Esophagus squamous epithelium (tissue), 5 donors: ENCODE results near the gene CACNA1F. TPM values are rescaled to one million over a fixed set of nuclear protein-coding genes. Genes with fewer than 3 reads are reported as not detected.

Experiments
- DNase-seq: peaks from one replicate; lab custom pipeline; 2025; lab: John Stamatoyannopoulos, UW
- H3K27ac ChIP-seq, 4 donors: fragments of 200-600 bp; sonication (generic); one replicate each; pipeline ENCODE4 v1.5.1; 2016 to 2019; ENCODE audit warnings: mild to moderate bottlenecking in 1 of 4
- H3K27me3 ChIP-seq, 4 donors: fragments of 200-600 bp; sonication (generic); 1 replicate in 3 of 4; 2 replicates in 1 of 4; pipeline versions ENCODE4 v1.5.1 to v1.6.0; 2017 to 2021; ENCODE audit warnings: antibody characterized with exemption in 1 of 4
- H3K36me3 ChIP-seq, 3 donors: fragments of 200-600 bp; sonication (generic); one replicate each; pipeline ENCODE4 v1.5.1; 2016 to 2019
- H3K4me1 ChIP-seq, 3 donors: fragments of 200-600 bp; sonication (generic); one replicate each; pipeline ENCODE4 v1.5.1; 2017 to 2019
- H3K4me3 ChIP-seq, 4 donors: fragments of 200-600 bp; sonication (generic); 1 replicate in 3 of 4; 2 replicates in 1 of 4; pipeline ENCODE4 v1.5.1; 2016 to 2019; ENCODE audit warnings: mild to moderate bottlenecking in 2 of 4, moderate library complexity in 1 of 4
- H3K9me3 ChIP-seq, 3 donors: fragments of 200-600 bp; sonication (generic); one replicate each; pipeline ENCODE4 v1.5.1; 2016 to 2019
- POLR2A ChIP-seq, 4 donors: fragments of 450-650 bp; IDR thresholded peaks; one replicate each; pipeline ENCODE4 v1.6.1; 2017; ENCODE audit warnings: antibody characterized with exemption in 4 of 4, mild to moderate bottlenecking in 4 of 4, moderate library complexity in 3 of 4
- WGBS, 2 donors: methylation state at CpG; one replicate each; pipeline ENCODE4 v1.1.5; 2018; 5-methylcytosine and 5-hydroxymethylcytosine counted together
- intact Hi-C: fragments of 100-400 bp; cut with DNase I; formaldehyde crosslinking; loops from one replicate; pipeline ENCODE4 v1.15.0; 2022
- total RNA-seq, 4 donors: library from RNA; depleted of rRNA; stranded (reverse); fragments of >200 nt; gene quantifications; one replicate each; pipeline ENCODE4 v1.1.0, GENCODE V29; 2016
- TF ChIP-seq, protein P1 (sequence below), 6 experiments: fragments of 450-650 bp in 4 of 6; fragments of 200-600 bp in 2 of 6; sonication (generic) in 2 of 6; IDR thresholded peaks; one replicate each; pipeline ENCODE4 v1.5.1; 2016 to 2019; ENCODE audit warnings: antibody characterized with exemption in 6 of 6, mild to moderate bottlenecking in 4 of 6, moderate library complexity in 4 of 6
- donor health status: DM: yes; HTN: yes; CAD: no.

CACNA1F gene
- total RNA-seq, 4 donors from 2014 or later = 0.38 TPM; not detected in 3

DNA sequence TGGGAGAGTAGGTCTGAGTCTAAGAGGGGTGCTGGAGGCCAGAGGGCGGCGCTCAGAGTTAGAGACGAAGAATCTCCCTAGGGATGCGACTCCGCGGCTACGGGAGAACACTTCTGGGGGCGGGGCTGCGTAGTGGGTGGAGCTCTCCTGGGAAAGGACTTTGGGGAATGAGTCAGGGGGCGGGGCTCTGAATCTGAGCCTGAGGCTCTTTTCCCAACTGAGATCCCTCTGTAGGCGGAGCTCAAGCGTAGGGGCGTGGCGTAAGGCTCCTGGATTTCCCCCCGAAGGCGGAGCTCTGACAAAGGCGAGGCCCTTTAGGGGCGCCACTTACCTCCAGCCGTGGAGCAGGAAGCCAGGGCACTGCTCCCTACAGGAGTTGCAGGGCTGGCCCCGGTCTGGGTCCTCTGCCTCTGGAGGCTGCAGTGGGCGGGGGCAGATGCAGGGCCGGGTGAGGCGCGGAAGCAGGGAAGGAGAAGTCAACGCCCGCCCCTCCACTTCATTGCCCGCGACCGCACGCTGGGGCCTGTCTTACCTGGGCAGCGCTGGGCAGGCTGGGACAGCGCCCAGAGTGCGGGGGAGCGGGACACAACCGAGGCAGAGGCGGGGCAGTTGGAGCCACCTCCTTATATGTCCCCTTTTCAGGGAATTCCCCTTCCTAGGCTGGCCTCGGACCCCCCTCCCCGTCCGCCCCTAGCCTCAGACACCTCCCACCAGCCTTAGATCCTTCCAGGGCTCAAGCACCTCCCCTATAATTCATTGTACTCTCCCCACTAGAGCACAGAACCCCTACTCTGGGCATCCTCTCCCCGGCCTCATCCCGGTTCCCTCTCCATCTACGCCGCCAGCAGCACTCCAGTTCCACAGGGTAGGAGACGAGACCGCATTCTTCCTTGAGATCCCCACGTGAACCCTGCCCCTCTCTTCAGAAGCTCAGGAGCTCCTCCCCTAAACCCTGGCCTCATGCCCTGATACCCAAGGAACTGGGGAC, 48.6 kb downstream of the CACNA1F start:
- no peaks in the 10 kb centered on the region for H3K27me3 ChIP-seq
- H3K4me3 ChIP-seq = peak overlapping the region; percentile 49 to 75 (median 59)
- peaks cover 0 to 56% (median 5%) of the 10 kb centered on the region in 3 donors for H3K4me1 ChIP-seq
- TF ChIP-seq, protein P1, sequence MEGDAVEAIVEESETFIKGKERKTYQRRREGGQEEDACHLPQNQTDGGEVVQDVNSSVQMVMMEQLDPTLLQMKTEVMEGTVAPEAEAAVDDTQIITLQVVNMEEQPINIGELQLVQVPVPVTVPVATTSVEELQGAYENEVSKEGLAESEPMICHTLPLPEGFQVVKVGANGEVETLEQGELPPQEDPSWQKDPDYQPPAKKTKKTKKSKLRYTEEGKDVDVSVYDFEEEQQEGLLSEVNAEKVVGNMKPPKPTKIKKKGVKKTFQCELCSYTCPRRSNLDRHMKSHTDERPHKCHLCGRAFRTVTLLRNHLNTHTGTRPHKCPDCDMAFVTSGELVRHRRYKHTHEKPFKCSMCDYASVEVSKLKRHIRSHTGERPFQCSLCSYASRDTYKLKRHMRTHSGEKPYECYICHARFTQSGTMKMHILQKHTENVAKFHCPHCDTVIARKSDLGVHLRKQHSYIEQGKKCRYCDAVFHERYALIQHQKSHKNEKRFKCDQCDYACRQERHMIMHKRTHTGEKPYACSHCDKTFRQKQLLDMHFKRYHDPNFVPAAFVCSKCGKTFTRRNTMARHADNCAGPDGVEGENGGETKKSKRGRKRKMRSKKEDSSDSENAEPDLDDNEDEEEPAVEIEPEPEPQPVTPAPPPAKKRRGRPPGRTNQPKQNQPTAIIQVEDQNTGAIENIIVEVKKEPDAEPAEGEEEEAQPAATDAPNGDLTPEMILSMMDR (IDR thresholded peaks at IDR 0.05) = no peak
- peak in 3 of 4 donors; percentile 22 to 64 (median 31) for TF ChIP-seq POLR2A (IDR thresholded peaks at IDR 0.05)
- intact Hi-C loops = no loop called here
- peaks cover 0 to 38% (median 6%) of the 10 kb centered on the region in 3 donors for H3K36me3 ChIP-seq
- 57% methylated on average over 27 of the region's 46 CpGs; no CpG with 5 or more reads in 1 of the 2 donors for WGBS, 2 donors
- DNase-seq = no peak
- H3K27ac ChIP-seq = peak overlapping the region; percentile 85 to 92 (median 89)
- H3K9me3 ChIP-seq = no peaks in the 10 kb centered on the region

DNA sequence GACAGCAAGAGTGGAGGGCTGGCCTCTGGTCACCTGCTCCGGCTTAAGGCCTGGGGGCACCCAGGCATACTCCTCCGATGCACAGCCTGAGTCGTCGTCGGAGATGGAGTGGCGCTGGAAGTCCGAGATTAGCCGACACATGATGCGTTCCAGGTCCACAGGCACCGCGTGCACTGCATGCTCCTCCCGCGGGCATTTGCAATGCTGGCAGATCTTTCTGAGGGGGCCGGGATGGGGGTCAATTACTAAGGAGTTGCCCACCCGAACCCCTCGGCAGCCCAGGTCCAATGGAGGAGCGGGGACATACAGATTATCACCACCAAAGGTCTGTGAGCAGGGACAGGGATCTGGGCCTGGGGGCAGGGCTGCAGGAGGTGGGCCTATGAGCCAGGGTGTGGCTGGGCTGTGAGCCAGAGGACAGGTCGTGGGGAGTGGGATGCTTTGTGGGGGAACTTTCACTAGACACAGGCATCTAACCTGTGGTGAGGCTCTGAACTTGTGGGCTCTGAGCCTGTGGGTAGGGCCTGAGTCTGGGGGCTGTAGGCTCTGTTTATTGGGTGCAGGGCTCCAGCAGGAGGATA, 49.3 kb downstream of the CACNA1F start:
- intact Hi-C loops = no loop called here
- H3K27me3 ChIP-seq = no peaks in the 10 kb centered on the region
- no peaks in the 10 kb centered on the region for H3K9me3 ChIP-seq
- H3K4me1 ChIP-seq = peaks cover 0 to 49% (median 5%) of the 10 kb centered on the region in 3 donors
- no peak for DNase-seq
- TF ChIP-seq POLR2A (IDR thresholded peaks at IDR 0.05) = no peak
- TF ChIP-seq, protein P1 (IDR thresholded peaks at IDR 0.05) = no peak
- 0 to 55% methylated on average over 1 to 5 of the region's 18 CpGs for WGBS, 2 donors
- peak overlapping the region; percentile 59 to 90 (median 86) for H3K27ac ChIP-seq
- peak overlapping the region in 3 of 4 donors; percentile 56 to 75 (median 62) for H3K4me3 ChIP-seq
- peaks cover 0 to 46% (median 6%) of the 10 kb centered on the region in 3 donors for H3K36me3 ChIP-seq

DNA sequence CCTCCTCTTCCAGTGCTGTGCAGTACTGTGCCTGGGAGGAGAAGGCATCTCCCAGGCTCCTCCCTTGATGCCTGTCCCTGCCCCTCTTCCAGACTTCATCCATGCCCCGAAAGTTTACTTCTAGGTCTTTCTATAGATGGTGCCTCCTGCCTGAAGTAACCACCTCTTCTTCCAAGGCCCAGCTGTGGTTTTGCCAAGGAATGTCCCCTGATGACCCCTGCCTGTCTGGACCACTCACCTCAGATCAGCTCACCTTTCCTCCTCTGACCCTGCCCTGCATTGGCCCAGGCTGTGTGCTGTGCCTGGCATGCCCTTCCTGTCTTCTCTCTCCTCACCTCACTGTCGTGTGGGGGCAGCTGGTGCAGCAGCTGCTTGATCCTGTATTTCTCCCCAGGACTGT, 53.8 kb downstream of the CACNA1F start:
- peak overlapping the region in 1 of 4 donors; percentile 96 for H3K27ac ChIP-seq
- intact Hi-C loops = no loop called here
- no peak for DNase-seq
- WGBS, 2 donors = 65% methylated on average over 2 of the region's 2 CpGs; no CpG with 5 or more reads in 1 of the 2 donors
- H3K9me3 ChIP-seq = no peaks in the 10 kb centered on the region
- peaks cover 0 to 76% (median 6%) of the 10 kb centered on the region in 3 donors for H3K36me3 ChIP-seq
- H3K27me3 ChIP-seq = no peaks in the 10 kb centered on the region
- TF ChIP-seq, protein P1 (IDR thresholded peaks at IDR 0.05) = no peak
- TF ChIP-seq POLR2A (IDR thresholded peaks at IDR 0.05) = no peak
- no peak overlapping the region for H3K4me3 ChIP-seq
- peaks cover 0 to 52% (median 3%) of the 10 kb centered on the region in 3 donors for H3K4me1 ChIP-seq

DNA sequence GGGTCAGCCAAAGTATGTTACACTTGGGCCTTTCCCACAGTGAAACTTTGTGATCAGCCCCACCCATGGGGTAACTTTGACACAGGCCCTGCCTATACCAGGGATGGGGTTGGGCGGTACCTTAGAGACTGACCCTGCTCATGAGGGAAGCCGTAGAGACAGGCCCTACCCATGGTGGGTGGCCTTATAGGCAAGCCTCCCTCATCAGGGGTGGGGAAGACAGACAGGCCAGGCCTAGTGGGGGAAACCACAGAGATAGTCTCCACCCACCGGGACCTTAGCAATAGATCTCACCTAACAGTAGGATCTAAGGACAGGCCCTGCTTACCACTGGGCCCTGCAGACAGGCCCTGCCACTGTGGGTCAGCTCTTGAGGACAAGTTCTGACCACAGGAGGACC, 54.6 kb downstream of the CACNA1F start:
- intact Hi-C loops = no loop called here
- H3K4me1 ChIP-seq = peaks cover 0 to 52% (median 3%) of the 10 kb centered on the region in 3 donors

More for the DNA sequence above, 54.6 kb downstream of the CACNA1F start:
- Histone ChIP-seq H3K27me3 (no peaks in the 10 kb centered on the region), H3K9me3 (no peaks in the 10 kb centered on the region), H3K27ac (peak overlapping the region; percentile 81 to 96 (median 90)), H3K36me3 (peaks cover 0 to 81% (median 2%) of the 10 kb centered on the region in 3 donors), H3K4me3 (no peak overlapping the region)
- no peak for DNase-seq
- TF ChIP-seq POLR2A (IDR thresholded peaks at IDR 0.05) = no peak
- TF ChIP-seq, protein P1 (IDR thresholded peaks at IDR 0.05) = no peak
- 83 to 100% methylated on average over 1 of the region's 3 CpGs for WGBS, 2 donors
